GM12801 (cell line): ENCODE results near the gene MPPED2.

ENCODE experiments used
- CTCF ChIP-seq: IDR thresholded peaks from one replicate; pipeline ENCODE4 v1.5.1; 2011; ENCODE audit warnings: control low read depth; ENCODE audit not compliant: insufficient read length; ENCODE audit errors: extremely low read depth

MPPED2 gene

GRCh38 chr11:30585125-30585891, 845 bp downstream of the MPPED2 start:
- no peak for TF ChIP-seq CTCF

DNA sequence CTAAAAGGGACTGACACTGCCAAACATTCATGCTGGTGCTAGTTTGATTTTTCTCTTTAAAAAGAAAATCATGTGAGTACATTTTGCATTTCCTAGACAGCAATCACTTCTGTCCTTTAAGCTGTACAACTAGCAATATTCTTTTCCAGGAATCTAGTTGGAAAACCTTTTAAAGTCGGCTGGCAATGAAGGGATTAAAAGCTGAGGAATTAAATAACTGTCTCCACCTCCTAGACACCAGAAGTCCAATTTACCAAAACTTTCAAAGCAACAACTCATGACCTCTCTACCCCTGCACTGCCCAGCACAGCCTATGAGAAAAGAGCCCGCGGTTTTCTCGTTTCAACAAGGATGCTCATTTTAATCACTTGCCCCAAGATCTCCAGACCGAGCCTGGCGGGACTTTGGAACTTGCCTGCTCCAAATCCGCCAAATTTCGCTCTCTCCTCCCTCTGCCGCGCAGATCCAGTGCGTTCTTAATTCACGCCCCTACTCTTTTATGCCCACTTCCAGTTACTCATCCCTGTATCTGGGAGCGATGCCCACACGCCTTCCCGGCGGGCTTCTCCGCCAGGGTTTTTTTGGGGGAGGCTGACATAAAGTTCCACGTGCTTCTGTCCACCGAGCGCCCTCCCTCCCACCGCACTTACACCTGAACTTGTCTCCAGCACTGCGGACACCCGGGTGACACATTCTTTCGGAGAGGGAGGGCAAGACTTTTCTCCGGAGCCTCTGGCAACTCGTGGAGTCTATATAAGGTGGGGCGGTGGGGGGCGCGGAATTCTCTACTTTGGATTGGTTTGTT, 2.5 kb downstream of the MPPED2 start:
- no peak for TF ChIP-seq CTCF

DNA sequence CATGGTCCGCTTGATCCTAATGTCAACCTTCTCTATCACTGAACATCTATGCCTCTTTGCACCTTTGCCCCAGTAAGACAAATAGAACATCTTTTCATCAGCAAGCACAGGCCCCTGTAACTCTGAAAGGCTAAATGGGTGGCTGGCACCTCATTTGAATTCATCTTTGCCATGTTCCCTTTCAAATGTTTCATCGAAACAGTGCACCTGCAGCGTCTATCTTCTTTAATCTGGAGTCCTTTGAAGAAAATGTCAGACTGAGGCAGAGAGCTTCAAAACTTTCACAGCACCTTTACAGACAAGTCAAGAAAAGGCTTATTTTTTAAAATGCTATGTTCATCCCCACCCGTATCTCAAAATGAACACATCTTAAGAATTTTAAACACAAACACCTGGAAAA, 3.4 kb downstream of the MPPED2 start:
- no peak for TF ChIP-seq CTCF

- TF ChIP-seq CTCF = no peak
Observed at GRCh38 chr11:30581675-30582074, 4.5 kb downstream of the MPPED2 start.

DNA sequence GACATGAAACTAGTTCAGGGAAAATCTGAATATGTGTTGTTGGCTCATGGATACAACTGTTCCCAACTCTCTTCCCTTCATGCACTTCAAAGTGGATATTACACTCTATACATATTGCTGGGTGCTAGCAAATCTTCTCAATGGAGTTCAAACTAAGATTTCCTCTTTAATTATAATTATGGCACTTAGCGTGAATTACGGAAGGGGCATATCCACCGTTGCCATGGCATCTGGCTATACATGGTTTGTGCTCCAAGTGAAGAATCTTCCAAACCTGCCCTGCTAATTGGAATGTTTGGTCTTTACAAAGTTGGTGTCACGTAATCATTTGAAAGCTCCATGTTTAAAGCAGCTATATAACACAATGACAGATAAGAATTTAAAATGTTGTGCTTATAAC, 5.6 kb downstream of the MPPED2 start:
- TF ChIP-seq CTCF = no peak

DNA sequence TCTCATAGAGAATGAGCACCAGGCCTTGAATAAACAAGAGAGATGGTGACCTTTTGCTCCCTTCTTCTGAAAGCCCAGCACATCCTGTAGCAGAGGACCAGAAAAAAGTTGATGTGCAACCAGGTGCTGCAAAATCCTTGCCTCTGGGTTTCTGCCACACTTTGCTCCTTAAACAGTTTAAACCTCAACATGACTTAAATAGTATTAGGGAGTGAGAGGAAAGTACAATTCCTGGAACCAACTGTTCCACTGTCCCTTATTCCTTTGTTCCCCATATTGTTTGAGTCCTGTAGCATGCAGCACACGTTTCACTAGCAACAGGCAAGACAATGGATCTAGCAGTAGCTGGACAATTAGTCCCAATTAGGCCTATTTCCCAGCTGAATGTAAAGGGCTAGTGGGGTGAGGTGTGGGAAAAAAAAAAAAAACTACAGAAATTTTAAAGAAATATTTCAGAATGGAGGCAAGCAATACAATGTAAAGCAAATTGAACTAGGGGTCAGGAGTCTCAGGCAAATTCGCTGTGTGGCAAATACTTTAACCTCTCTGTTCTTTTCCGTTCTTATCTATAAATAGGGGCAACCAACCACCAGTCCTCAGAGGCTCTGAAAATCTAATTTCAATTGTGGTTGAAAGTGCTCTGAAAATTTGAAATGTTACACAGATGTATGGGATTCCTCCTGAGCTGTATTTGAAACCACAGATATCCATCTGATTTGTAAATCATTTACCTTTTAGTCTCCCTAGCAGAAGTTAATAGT, 6.6 kb downstream of the MPPED2 start:
- TF ChIP-seq CTCF = no peak

DNA sequence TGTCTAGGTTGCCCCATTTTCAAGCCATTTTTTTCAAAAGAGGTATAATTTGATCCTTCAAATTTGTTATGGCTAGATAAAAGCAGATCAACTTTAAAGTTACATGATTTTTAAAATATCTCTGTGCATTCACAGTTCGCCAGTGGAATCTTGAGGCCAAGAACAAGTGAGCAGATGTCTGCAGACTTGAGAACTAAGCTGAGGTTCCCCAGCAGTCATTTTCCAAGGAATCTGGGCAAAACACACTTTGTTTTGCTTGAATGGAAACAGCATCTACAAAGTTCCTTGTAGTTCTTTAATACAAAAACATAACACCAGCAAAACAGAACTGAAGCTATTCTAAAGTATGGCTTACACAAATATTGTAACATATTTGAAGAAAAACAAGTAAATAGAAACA, 7.7 kb downstream of the MPPED2 start:
- no peak for TF ChIP-seq CTCF
